HepG2 (cell line): Measurements from ENCODE around the gene CLEC2A. TPM values are rescaled to one million over a fixed set of nuclear protein-coding genes. Genes with fewer than 3 reads are reported as not detected.
A peak's percentile ranks its signal among the peaks of the same experiment; 100 is the strongest.

ENCODE experiments used
- ATAC-seq: fragments of 200-7000 bp; cut with Tn5 transposase; 3 replicates; pipeline ENCODE4 v1.9.1; 2020; ENCODE audit warnings: mild to moderate bottlenecking, moderate library complexity
- Bru-seq: library from RNA; stranded (reverse); fragments of 400-500 nt; gene quantifications from one replicate; lab custom pipeline; 2021; lab: Mats Ljungman, UMichigan
- BruChase-seq, 2 experiments: library from RNA; stranded (reverse); fragments of 400-500 nt; gene quantifications; one replicate each; lab custom pipeline; 2021; lab: Mats Ljungman, UMichigan
- BruUV-seq: library from RNA; stranded (reverse); fragments of 400-500 nt; replicated peaks from 2 replicates; lab custom pipeline; 2021; lab: Mats Ljungman, UMichigan
- CTCF ChIA-PET: fragments of 300-600 bp; formaldehyde crosslinking; extraction: SDS; loops from one replicate; lab custom pipeline; 2021; ENCODE audit warnings: low total read pairs, inconsistent platforms, low intra/inter-chr PET ratio; lab: Yijun Ruan, JAX
- POLR2A ChIA-PET: fragments of 350-600 bp; sonication (Branson Sonifier 250); formaldehyde crosslinking; loops from one replicate; lab custom pipeline; 2020; ENCODE audit warnings: antibody characterized with exemption, inconsistent platforms; lab: Yijun Ruan, JAX
- DNase-seq: peaks from one replicate; pipeline ENCODE4 v3.0.0-alpha.2; 2015; ENCODE audit warnings: low spot score
- FAIRE-seq: peaks from 3 replicates; lab custom pipeline; 2011; peaks lifted over from hg19 to GRCh38; lab: Jason Lieb, UNC
- H2AFZ ChIP-seq: one replicate; pipeline ENCODE4 v1.6.1; 2011; ENCODE audit warnings: low read length, inconsistent platforms
- H3K27ac ChIP-seq: fragments of 300-600 bp; 3 replicates; pipeline ENCODE4 v1.8.0; 2011; ENCODE audit warnings: mixed run types, mild to moderate bottlenecking, mixed read lengths, low read length, inconsistent platforms; ENCODE audit not compliant: insufficient read depth; ENCODE audit errors: extremely low read length
- H3K27me3 ChIP-seq, 2 experiments: fragments of 200-600 bp in 1 of 2; 2 replicates in 1 of 2; 3 replicates in 1 of 2; pipeline versions ENCODE4 v1.6.0 to v1.8.0; 2011; ENCODE audit warnings: low read length in 2 of 2, mild to moderate bottlenecking in 2 of 2, moderate library complexity in 2 of 2, inconsistent platforms in 1 of 2; ENCODE audit not compliant: insufficient read depth in 2 of 2, control insufficient read depth in 1 of 2
- H3K36me3 ChIP-seq, 2 experiments: fragments of 200-600 bp in 1 of 2; replicated peaks in 1 of 2; 2 replicates in 1 of 2; 3 replicates in 1 of 2; pipeline versions ENCODE4 v1.5.1 to v1.8.0; 2011; ENCODE audit warnings: low read length in 2 of 2, inconsistent platforms in 1 of 2; ENCODE audit not compliant: insufficient read depth in 2 of 2, control insufficient read depth in 1 of 2
- H3K4me1 ChIP-seq: 2 replicates; pipeline ENCODE4 v1.5.1; 2012; ENCODE audit warnings: low read length, inconsistent platforms; ENCODE audit not compliant: insufficient read depth
- H3K4me2 ChIP-seq: 2 replicates; pipeline ENCODE4 v1.6.0; 2011; ENCODE audit warnings: low read depth, low read length, inconsistent platforms
- H3K4me3 ChIP-seq, 3 experiments: fragments of 200-600 bp in 1 of 3; sonication (generic), shearing (Covaris generic) in 1 of 3; replicated peaks in 1 of 3; 2 replicates each; pipeline ENCODE4 v1.5.1; 2011 to 2016; ENCODE audit warnings: low read length in 3 of 3, inconsistent platforms in 2 of 3, low read depth in 2 of 3, mild to moderate bottlenecking in 2 of 3, control low read depth in 1 of 3, mixed read lengths in 1 of 3; ENCODE audit not compliant: insufficient read depth in 1 of 3
- H3K79me2 ChIP-seq: one replicate; pipeline ENCODE4 v1.6.1; 2011; ENCODE audit warnings: low read length, inconsistent platforms; ENCODE audit not compliant: insufficient read depth
- H3K9ac ChIP-seq: 2 replicates; pipeline ENCODE4 v1.6.0; 2011; ENCODE audit warnings: mild to moderate bottlenecking, low read depth, low read length, inconsistent platforms; ENCODE audit not compliant: insufficient read depth
- H3K9me3 ChIP-seq: 2 replicates; pipeline ENCODE4 v1.5.1; 2012; ENCODE audit warnings: mild to moderate bottlenecking, low read length
- H4K20me1 ChIP-seq: 2 replicates; pipeline ENCODE4 v1.6.0; 2011; ENCODE audit warnings: inconsistent platforms, mild to moderate bottlenecking, low read length, moderate library complexity; ENCODE audit not compliant: insufficient read depth
- UBTF ChIP-seq: sonication (generic); formaldehyde crosslinking; IDR thresholded peaks from 2 replicates; pipeline ENCODE4 v1.4.0; 2020; ENCODE audit warnings: mild to moderate bottlenecking, missing genetic modification reagents
- WGBS: methylation state at CpG from one replicate; pipeline ENCODE4 v1.1.6; 2017; ENCODE audit warnings: low lambda C conversion rate; 5-methylcytosine and 5-hydroxymethylcytosine counted together
- in situ Hi-C: cut with HindIII; loops from 2 replicates; pipeline ENCODE4 v1.10.0; 2017; ENCODE audit warnings: low pct_unique_long_range_greater_than_20kb; ENCODE audit not compliant: extremely low pct_ligation_motif_present
- intact Hi-C: fragments of 100-400 bp; cut with micrococcal nuclease; formaldehyde crosslinking; loops from one replicate; pipeline ENCODE4 v1.10.0; 2022; ENCODE audit not compliant: unreplicated experiment
- long read RNA-seq, 2 experiments: library from RNA in 1 of 2; library from polyadenylated mRNA in 1 of 2; stranded (forward) in 1 of 2; unstranded in 1 of 2; transcript quantifications; one replicate each; pipeline ENCODE4 v2.0.0, GENCODE V29; 2019 to 2022
- polyA minus RNA-seq, 3 experiments: library from RNA; depleted of rRNA, polyadenylated mRNA; stranded (reverse); fragments of >200 nt; gene quantifications; 2 replicates each; pipeline ENCODE4 v1.2.3, GENCODE V29; 2011; ENCODE audit warnings: low replicate concordance in 1 of 3
- polyA plus RNA-seq, 8 experiments: library from polyadenylated mRNA; depleted of rRNA in 3 of 8; stranded (reverse) in 7 of 8; unstranded in 1 of 8; fragments of >200 nt; fragmentation: Illumina TruSeq in 4 of 8; extraction: Trizol in 4 of 8; gene quantifications; 2 replicates each; pipeline versions ENCODE4 v1.2.1 to v1.2.3, GENCODE V29; 2011 to 2016; ENCODE audit warnings: low read depth in 4 of 8, missing spikeins in 1 of 8, mixed read lengths in 1 of 8; ENCODE audit not compliant: insufficient read depth in 1 of 8
- total RNA-seq, 5 experiments: library from RNA; depleted of rRNA; stranded (reverse); fragments of >200 nt; fragmentation: Illumina TruSeq; extraction: Trizol; gene quantifications; 2 replicates each; pipeline ENCODE4 v1.2.3, GENCODE V29; 2016; ENCODE audit warnings: low read depth in 1 of 5

CLEC2A gene
- total RNA-seq (2016; rRNA removed; fragmentation: Illumina TruSeq; extraction: Trizol) (not detected in 2 replicates), polyA plus RNA-seq (2011; rRNA removed) (not detected in 2 replicates), polyA minus RNA-seq (2011; rRNA and poly(A)+ RNA removed; ENCODE audit: low replicate concordance) (not detected in 2 replicates), Bru-seq, nascent RNA (percentile 8 among the genes with signal in this experiment), BruChase-seq, experiment 1, labeled RNA remaining after a 6-hour chase (not detected), BruChase-seq, experiment 2, labeled RNA remaining after a 2-hour chase (percentile 3 among the genes with signal in this experiment)
- total RNA-seq (2016; cell fraction: cytosol; rRNA removed; fragmentation: Illumina TruSeq; extraction: Trizol; ENCODE audit: low read depth) = not detected in 2 replicates
- not detected in 2 replicates for total RNA-seq (2016; cell fraction: insoluble cytoplasmic fraction; rRNA removed; fragmentation: Illumina TruSeq; extraction: Trizol)
- total RNA-seq (2016; cell fraction: membrane; rRNA removed; fragmentation: Illumina TruSeq; extraction: Trizol) = not detected in 2 replicates
- total RNA-seq (2016; cell fraction: nucleus; rRNA removed; fragmentation: Illumina TruSeq; extraction: Trizol) = not detected in 2 replicates
- polyA plus RNA-seq (2011; cell fraction: cytosol; rRNA removed) = not detected in 2 replicates
- polyA plus RNA-seq (2011; cell fraction: nucleus; rRNA removed) = not detected in 2 replicates
- polyA plus RNA-seq (2012) = not detected in 2 replicates
- not detected in 2 replicates for polyA plus RNA-seq (2016; cell fraction: cytosol; fragmentation: Illumina TruSeq; extraction: Trizol; ENCODE audit: low read depth)
- polyA plus RNA-seq (2016; cell fraction: insoluble cytoplasmic fraction; fragmentation: Illumina TruSeq; extraction: Trizol; ENCODE audit: low read depth) = not detected in 2 replicates
- polyA plus RNA-seq (2016; cell fraction: membrane; fragmentation: Illumina TruSeq; extraction: Trizol; ENCODE audit: low read depth) = not detected in 2 replicates
- polyA plus RNA-seq (2016; cell fraction: nucleus; fragmentation: Illumina TruSeq; extraction: Trizol; ENCODE audit: insufficient read depth, low read depth) = not detected in 2 replicates
- not detected in 2 replicates for polyA minus RNA-seq (2011; cell fraction: cytosol; rRNA and poly(A)+ RNA removed)
- not detected in 2 replicates for polyA minus RNA-seq (2011; cell fraction: nucleus; rRNA and poly(A)+ RNA removed)
- long read RNA-seq, experiment 1 = 0 reads
- long read RNA-seq, experiment 2 = 0 reads

- in situ Hi-C loops (no loop called here), intact Hi-C loops (no loop called here)
- BruUV-seq = no TSS peak
- ChIA-PET POLR2A (no interaction called here), CTCF (no interaction called here)
- no peak within 1 kb of the TSS for H2AFZ ChIP-seq
- H3K4me2 ChIP-seq = no peak within 1 kb of the TSS
- no peaks in the 10 kb centered on the region for H3K36me3 ChIP-seq
- H3K4me1 ChIP-seq = no peaks in the 10 kb centered on the region
- H3K9me3 ChIP-seq = no peaks in the 10 kb centered on the region
- no peak within 1 kb of the TSS for H3K9ac ChIP-seq
- no peak within 1 kb of the TSS for H3K27ac ChIP-seq
- H4K20me1 ChIP-seq = no peaks in the 10 kb centered on the region
- H3K79me2 ChIP-seq = no peaks in the 10 kb centered on the region
- H3K27me3 ChIP-seq = no peaks in the 10 kb centered on the region; a peak in 1 of 5 replicates
- no peak within 1 kb of the TSS for H3K4me3 ChIP-seq
- FAIRE-seq = no peak
- no peak for ATAC-seq
- TF ChIP-seq UBTF (CRISPR knock-in tag) = no peak
- no peak for DNase-seq
- 21% methylated on average over 6 of the region's 6 CpGs for WGBS
These were observed at the start of gene CLEC2A for GRCh38 chr12:9932270-9932669. Gene CLEC2A (minus strand): TSS chr12:9932370. CDS start chr12:9932329, 41 bp downstream.
